Gastrocnemius medialis (tissue), 4 donors: ENCODE data around the gene ADAMTS14.

Experiments used
- CTCF ChIP-seq, 5 experiments: fragments of 450-650 bp in 3 of 5; fragments of 200-600 bp in 2 of 5; sonication (generic) in 2 of 5; IDR thresholded peaks in 4 of 5; conservative IDR thresholded peaks in 1 of 5; 1 replicate in 4 of 5; 2 replicates in 1 of 5; pipeline ENCODE4 v1.5.1; 2016 to 2019; ENCODE audit warnings: antibody characterized with exemption in 5 of 5, mild to moderate bottlenecking in 3 of 5, moderate library complexity in 3 of 5
- POLR2A ChIP-seq, 2 donors: fragments of 450-650 bp; IDR thresholded peaks; one replicate each; pipeline ENCODE4 v1.6.1; 2017; ENCODE audit warnings: antibody characterized with exemption in 2 of 2, mild to moderate bottlenecking in 2 of 2, moderate library complexity in 2 of 2

GRCh38 chr10:70743430-70743788, 71.1 kb downstream of the ADAMTS14 start:
- TF ChIP-seq POLR2A (IDR thresholded peaks at IDR 0.05) (no peak), CTCF (IDR thresholded peaks at IDR 0.05 in 4 of 5, conservative IDR thresholded peaks at IDR 0.05 in 1 of 5) (no peak)
